OCI-LY3 (cell line): ENCODE measurements around the gene KCNH2.

Source experiments
- EZH2phosphoT487 ChIP-seq: fragments of 200-600 bp; shearing (Covaris generic); IDR thresholded peaks from 2 replicates; pipeline ENCODE4 v1.6.1; 2018; ENCODE audit warnings: antibody characterized with exemption, mixed run types, low read depth
- TF ChIP-seq, protein P1 (sequence below): fragments of 200-600, 300-600 bp; sonication (generic); IDR thresholded peaks from 2 replicates; pipeline ENCODE4 v1.5.1; 2014; ENCODE audit warnings: antibody characterized with exemption, low read length, low read depth

DNA sequence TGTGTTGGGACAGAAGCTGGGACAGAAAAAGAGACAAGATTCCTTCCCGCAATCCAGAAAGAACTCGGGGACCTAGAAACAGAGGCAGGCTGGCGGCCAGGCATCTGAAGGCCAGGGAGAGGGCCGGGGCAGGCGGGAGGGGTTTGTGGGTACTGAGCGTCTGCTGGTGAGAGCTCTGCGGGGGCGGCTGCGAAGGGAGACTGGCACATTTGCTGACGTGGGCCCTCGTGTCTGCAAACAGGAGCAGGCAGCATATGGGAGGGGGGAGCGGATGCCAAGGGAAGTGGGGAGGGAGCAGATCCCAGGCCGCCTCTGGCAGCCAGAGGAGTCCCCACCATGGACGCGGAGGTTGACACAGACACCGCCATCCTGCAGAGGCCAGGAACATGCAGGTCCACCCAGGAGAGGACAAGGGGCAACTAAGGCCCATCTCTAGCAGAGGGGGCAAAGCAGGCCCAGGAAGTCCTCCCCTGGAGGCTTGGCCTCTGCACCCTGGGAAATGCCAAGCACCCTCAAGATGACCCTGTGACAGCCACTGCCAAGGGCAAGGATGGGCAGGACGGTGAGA is 32.2 kb downstream of the KCNH2 start:
- TF ChIP-seq, protein P1, sequence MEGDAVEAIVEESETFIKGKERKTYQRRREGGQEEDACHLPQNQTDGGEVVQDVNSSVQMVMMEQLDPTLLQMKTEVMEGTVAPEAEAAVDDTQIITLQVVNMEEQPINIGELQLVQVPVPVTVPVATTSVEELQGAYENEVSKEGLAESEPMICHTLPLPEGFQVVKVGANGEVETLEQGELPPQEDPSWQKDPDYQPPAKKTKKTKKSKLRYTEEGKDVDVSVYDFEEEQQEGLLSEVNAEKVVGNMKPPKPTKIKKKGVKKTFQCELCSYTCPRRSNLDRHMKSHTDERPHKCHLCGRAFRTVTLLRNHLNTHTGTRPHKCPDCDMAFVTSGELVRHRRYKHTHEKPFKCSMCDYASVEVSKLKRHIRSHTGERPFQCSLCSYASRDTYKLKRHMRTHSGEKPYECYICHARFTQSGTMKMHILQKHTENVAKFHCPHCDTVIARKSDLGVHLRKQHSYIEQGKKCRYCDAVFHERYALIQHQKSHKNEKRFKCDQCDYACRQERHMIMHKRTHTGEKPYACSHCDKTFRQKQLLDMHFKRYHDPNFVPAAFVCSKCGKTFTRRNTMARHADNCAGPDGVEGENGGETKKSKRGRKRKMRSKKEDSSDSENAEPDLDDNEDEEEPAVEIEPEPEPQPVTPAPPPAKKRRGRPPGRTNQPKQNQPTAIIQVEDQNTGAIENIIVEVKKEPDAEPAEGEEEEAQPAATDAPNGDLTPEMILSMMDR = no peak
- no peak for TF ChIP-seq EZH2phosphoT487
